Measurements from ENCODE around the gene RAB11FIP4.

The RAB11FIP4 gene

GRCh38 chr17:31388351-31388750 is 3.1 kb upstream of the RAB11FIP4 start:
- H3K4me3 ChIP-seq (ENCODE audit: low read depth in 1 of 2, low read length in 1 of 2), result no peak overlapping the region
- no peaks in the 10 kb centered on the region for H3K36me3 ChIP-seq
- peaks cover 0 to 15% of the 10 kb centered on the region in 2 experiments for H3K4me1 ChIP-seq (ENCODE audit: control insufficient read depth in 1 of 2, insufficient read depth in 1 of 2, low read depth in 1 of 2, low read length in 1 of 2)
- H3K9me3 ChIP-seq, result no peaks in the 10 kb centered on the region
- peaks cover 60% of the 10 kb centered on the region for H3K27me3 ChIP-seq
- H3K27ac ChIP-seq, result no peak overlapping the region
- TF ChIP-seq, protein P1, sequence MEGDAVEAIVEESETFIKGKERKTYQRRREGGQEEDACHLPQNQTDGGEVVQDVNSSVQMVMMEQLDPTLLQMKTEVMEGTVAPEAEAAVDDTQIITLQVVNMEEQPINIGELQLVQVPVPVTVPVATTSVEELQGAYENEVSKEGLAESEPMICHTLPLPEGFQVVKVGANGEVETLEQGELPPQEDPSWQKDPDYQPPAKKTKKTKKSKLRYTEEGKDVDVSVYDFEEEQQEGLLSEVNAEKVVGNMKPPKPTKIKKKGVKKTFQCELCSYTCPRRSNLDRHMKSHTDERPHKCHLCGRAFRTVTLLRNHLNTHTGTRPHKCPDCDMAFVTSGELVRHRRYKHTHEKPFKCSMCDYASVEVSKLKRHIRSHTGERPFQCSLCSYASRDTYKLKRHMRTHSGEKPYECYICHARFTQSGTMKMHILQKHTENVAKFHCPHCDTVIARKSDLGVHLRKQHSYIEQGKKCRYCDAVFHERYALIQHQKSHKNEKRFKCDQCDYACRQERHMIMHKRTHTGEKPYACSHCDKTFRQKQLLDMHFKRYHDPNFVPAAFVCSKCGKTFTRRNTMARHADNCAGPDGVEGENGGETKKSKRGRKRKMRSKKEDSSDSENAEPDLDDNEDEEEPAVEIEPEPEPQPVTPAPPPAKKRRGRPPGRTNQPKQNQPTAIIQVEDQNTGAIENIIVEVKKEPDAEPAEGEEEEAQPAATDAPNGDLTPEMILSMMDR (IDR thresholded peaks at IDR 0.05), result no peak

GRCh38 chr17:31388770-31389656 is 2.5 kb upstream of the RAB11FIP4 start:
- H3K4me3 ChIP-seq (ENCODE audit: low read depth in 1 of 2, low read length in 1 of 2), result no peak overlapping the region
- TF ChIP-seq, protein P1 (IDR thresholded peaks at IDR 0.05), result peak; percentile 35
- H3K27ac ChIP-seq, result no peak overlapping the region
- H3K27me3 ChIP-seq, result peaks cover 67% of the 10 kb centered on the region
- H3K9me3 ChIP-seq, result no peaks in the 10 kb centered on the region
- peaks cover 0 to 15% of the 10 kb centered on the region in 2 experiments for H3K4me1 ChIP-seq (ENCODE audit: control insufficient read depth in 1 of 2, insufficient read depth in 1 of 2, low read depth in 1 of 2, low read length in 1 of 2)
- no peaks in the 10 kb centered on the region for H3K36me3 ChIP-seq

GRCh38 chr17:31389657-31390381 is 1.7 kb upstream of the RAB11FIP4 start:
- TF ChIP-seq, protein P1 (IDR thresholded peaks at IDR 0.05), result no peak
- H3K9me3 ChIP-seq, result no peaks in the 10 kb centered on the region
- no peak overlapping the region for H3K4me3 ChIP-seq (ENCODE audit: low read depth in 1 of 2, low read length in 1 of 2)
- H3K36me3 ChIP-seq, result no peaks in the 10 kb centered on the region
- H3K4me1 ChIP-seq (ENCODE audit: control insufficient read depth in 1 of 2, insufficient read depth in 1 of 2, low read depth in 1 of 2, low read length in 1 of 2), result peaks cover 0 to 15% of the 10 kb centered on the region in 2 experiments
- H3K27me3 ChIP-seq, result peaks cover 75% of the 10 kb centered on the region
- H3K27ac ChIP-seq, result no peak overlapping the region

DNA sequence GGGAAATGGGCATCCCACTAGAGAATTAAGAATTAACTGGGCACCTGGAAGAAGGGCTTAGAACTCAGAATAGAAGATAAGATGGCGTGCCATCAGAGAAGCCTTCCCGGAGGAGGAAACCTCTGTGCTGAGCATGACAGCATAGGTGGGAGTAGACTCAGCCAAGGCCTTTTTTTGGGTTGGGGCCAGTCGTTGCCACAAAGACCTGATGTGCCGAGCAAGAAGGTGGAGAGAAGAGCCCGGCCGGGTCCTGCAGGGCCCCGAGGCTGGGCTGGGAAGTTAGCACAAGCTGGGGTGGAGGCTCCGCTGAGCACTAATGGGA is 1.1 kb upstream of the RAB11FIP4 start:
- H3K27me3 ChIP-seq, result peaks cover 81% of the 10 kb centered on the region

GRCh38 chr17:31390748-31391495 is 553 bp upstream of the RAB11FIP4 start:
- Histone ChIP-seq H3K4me1 (ENCODE audit: control insufficient read depth in 1 of 2, insufficient read depth in 1 of 2, low read depth in 1 of 2, low read length in 1 of 2) (peaks cover 0 to 15% of the 10 kb centered on the region in 2 experiments), H3K27me3 (peaks cover 86% of the 10 kb centered on the region), H3K36me3 (no peaks in the 10 kb centered on the region), H3K9me3 (no peaks in the 10 kb centered on the region), H3K27ac (no peak overlapping the region), H3K4me3 (ENCODE audit: low read depth in 1 of 2, low read length in 1 of 2) (peak overlapping the region in 1 of 2 experiments; percentile 24)
- TF ChIP-seq, protein P1 (IDR thresholded peaks at IDR 0.05), result no peak

More for the DNA sequence above, 1.1 kb upstream of the RAB11FIP4 start:
- TF ChIP-seq, protein P1 (IDR thresholded peaks at IDR 0.05), result no peak
- H3K27ac ChIP-seq, result no peak overlapping the region
- no peaks in the 10 kb centered on the region for H3K36me3 ChIP-seq
- H3K4me1 ChIP-seq (ENCODE audit: control insufficient read depth in 1 of 2, insufficient read depth in 1 of 2, low read depth in 1 of 2, low read length in 1 of 2), result peaks cover 0 to 15% of the 10 kb centered on the region in 2 experiments
- no peak overlapping the region for H3K4me3 ChIP-seq (ENCODE audit: low read depth in 1 of 2, low read length in 1 of 2)
- no peaks in the 10 kb centered on the region for H3K9me3 ChIP-seq

Measured in neutrophil (primary cell).